ENCODE measurements around the gene NATD1. TPM values are rescaled to one million over a fixed set of nuclear protein-coding genes. Genes with fewer than 3 reads are reported as not detected.

The NATD1 gene
- total and polyA plus RNA-seq, 4 donors, result 1.4 to 24.5 (median 2.9) TPM

DNA sequence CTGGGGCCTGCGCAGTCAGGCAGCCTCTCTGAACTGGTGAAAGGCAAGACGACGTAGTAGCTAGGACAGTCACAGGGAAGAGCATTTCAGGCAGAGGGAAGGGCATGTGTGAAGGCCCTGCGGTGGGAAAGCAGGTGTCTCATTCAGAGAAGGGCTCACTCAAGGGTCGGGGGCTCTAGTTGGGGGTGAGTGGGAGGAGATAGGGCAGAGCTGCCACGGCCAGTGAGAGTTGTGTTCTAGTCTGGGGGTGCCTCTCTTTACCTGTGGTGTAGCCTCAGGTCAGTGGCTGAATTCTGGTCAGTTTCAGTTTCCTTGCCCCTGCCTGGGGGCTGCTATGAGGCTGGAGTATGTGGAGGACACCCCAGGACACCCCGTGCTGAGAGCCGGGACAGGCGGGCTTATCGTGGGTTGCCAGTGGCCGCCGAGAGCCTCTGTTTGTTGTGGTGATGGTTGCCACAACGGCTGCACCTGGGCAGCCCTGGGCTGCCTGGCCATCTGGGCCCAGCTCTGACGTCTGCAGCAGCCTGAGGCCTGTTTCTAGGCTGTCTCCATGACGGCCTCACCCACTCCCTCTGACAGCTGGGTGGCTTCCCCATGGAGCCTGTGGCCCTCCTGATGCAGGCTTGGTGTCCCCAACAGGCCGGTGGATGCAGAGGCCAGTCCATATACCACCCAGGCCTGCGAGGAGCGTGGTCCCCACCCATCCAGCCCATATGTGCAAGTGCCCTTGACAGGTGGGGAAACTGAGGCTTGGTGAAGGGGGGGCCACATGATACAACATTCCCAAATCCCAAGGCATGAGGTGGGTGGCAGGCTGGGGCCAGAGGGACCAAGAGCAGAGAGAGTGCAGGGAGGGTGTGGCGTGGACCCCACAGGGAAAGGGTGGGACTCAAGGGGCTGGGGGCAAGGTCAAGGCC, 42.1 kb upstream of the NATD1 start:
- Histone ChIP-seq H3K9ac (ENCODE audit: low read depth in 1 of 2, low read length in 2 of 2) (no peak overlapping the region), H3K4me1 (ENCODE audit: control insufficient read depth in 4 of 4, insufficient read depth in 4 of 4, low read length in 3 of 4) (peaks cover 0 to 15% (median under 1%) of the 10 kb centered on the region in 4 donors), H3K4me3 (ENCODE audit: low read depth in 1 of 3, low read length in 3 of 3) (no peak overlapping the region), H3K36me3 (ENCODE audit: control insufficient read depth in 4 of 4, insufficient read depth in 3 of 4, low read depth in 1 of 4, low read length in 3 of 4) (peaks cover 0 to 25% (median 13%) of the 10 kb centered on the region in 4 donors), H3K27me3 (ENCODE audit: control insufficient read depth in 4 of 4, insufficient read depth in 4 of 4, low read length in 3 of 4) (no peaks in the 10 kb centered on the region), H3K9me3 (ENCODE audit: control insufficient read depth in 4 of 4, low read length in 3 of 4) (no peaks in the 10 kb centered on the region), H3K27ac (ENCODE audit: low read depth in 1 of 2, low read length in 2 of 2) (no peak overlapping the region)
- WGBS, result 81% methylated on average over 19 of the region's 19 CpGs
- no peak for TF ChIP-seq FOXA2 (IDR thresholded peaks at IDR 0.05)
- no peak for TF ChIP-seq CTCF (IDR thresholded peaks at IDR 0.05; ENCODE audit: low read depth, low read length, missing input control)
- no peak for TF ChIP-seq EGR1 (IDR thresholded peaks at IDR 0.05; ENCODE audit: low read depth in 2 of 2)
- TF ChIP-seq, protein P1, sequence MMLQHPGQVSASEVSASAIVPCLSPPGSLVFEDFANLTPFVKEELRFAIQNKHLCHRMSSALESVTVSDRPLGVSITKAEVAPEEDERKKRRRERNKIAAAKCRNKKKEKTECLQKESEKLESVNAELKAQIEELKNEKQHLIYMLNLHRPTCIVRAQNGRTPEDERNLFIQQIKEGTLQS (IDR thresholded peaks at IDR 0.05), result no peak
- TF ChIP-seq GABPA (IDR thresholded peaks at IDR 0.05 in 1 of 2, conservative IDR thresholded peaks at IDR 0.05 in 1 of 2), result no peak
- no peak for TF ChIP-seq HNF4A (conservative IDR thresholded peaks at IDR 0.05)
- TF ChIP-seq NR2F2 (IDR thresholded peaks at IDR 0.05), result no peak
- no peak for TF ChIP-seq HNF4G (IDR thresholded peaks at IDR 0.05)
- no peak for TF ChIP-seq TAF1 (conservative IDR thresholded peaks at IDR 0.05)
- DNase-seq (ENCODE audit: low spot score), result peak; percentile 66

DNA sequence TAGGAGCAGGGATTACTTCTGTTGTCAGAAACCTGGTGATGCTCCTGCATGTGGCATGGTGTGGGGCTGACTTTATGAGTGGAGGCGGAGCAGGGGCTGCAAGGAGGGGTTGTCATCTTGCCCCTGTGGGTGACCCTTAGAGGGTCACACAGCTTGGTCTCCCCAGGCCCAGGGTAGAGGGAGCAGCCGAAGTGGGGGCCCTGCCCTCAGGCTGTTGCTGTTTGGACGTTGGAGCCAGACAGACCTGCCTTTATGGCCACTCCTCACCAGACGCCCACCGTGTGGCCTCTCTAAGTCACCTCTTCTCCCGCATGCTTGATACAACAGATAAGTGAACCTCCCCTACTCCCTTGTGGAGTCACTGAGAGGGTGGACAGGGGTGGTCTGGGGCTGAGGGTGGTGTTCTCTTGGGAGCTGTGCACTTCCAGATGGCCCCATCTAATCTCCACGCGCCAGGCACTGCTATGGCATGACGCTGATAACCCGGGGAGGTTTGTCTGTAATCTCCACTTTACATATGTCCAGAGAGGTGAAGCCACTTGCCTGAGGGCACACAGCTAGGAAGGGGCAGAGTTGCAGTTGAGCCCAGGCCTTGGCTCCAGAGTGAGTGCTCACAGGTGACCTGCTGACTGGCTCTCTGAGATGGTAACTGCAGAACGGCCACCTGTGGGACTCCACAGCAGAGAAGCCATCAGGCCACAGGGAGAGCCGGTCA, 41.3 kb upstream of the NATD1 start:
- Histone ChIP-seq H3K27ac (ENCODE audit: low read depth in 1 of 2, low read length in 2 of 2) (no peak overlapping the region), H3K9me3 (ENCODE audit: control insufficient read depth in 4 of 4, low read length in 3 of 4) (no peaks in the 10 kb centered on the region), H3K27me3 (ENCODE audit: control insufficient read depth in 4 of 4, insufficient read depth in 4 of 4, low read length in 3 of 4) (no peaks in the 10 kb centered on the region), H3K9ac (ENCODE audit: low read depth in 1 of 2, low read length in 2 of 2) (no peak overlapping the region), H3K4me1 (ENCODE audit: control insufficient read depth in 4 of 4, insufficient read depth in 4 of 4, low read length in 3 of 4) (peaks cover 3 to 23% (median 8%) of the 10 kb centered on the region in 4 donors), H3K36me3 (ENCODE audit: control insufficient read depth in 4 of 4, insufficient read depth in 3 of 4, low read depth in 1 of 4, low read length in 3 of 4) (peaks cover 0 to 19% (median 8%) of the 10 kb centered on the region in 4 donors), H3K4me3 (ENCODE audit: low read depth in 1 of 3, low read length in 3 of 3) (no peak overlapping the region)
- 73% methylated on average over 12 of the region's 12 CpGs for WGBS
- TF ChIP-seq GABPA (IDR thresholded peaks at IDR 0.05 in 1 of 2, conservative IDR thresholded peaks at IDR 0.05 in 1 of 2) (no peak), HNF4A (conservative IDR thresholded peaks at IDR 0.05) (no peak), FOXA1 (IDR thresholded peaks at IDR 0.05) (no peak), JUND (IDR thresholded peaks at IDR 0.05) (no peak), CTCF (IDR thresholded peaks at IDR 0.05; ENCODE audit: low read depth, low read length, missing input control) (no peak), EGR1 (IDR thresholded peaks at IDR 0.05; ENCODE audit: low read depth in 2 of 2) (no peak), TAF1 (conservative IDR thresholded peaks at IDR 0.05) (no peak), YY1 (IDR thresholded peaks at IDR 0.05) (no peak), NR2F2 (IDR thresholded peaks at IDR 0.05) (no peak), ZBTB33 (IDR thresholded peaks at IDR 0.05) (no peak), FOXA2 (IDR thresholded peaks at IDR 0.05) (no peak), MAX (IDR thresholded peaks at IDR 0.05) (no peak), RXRA (IDR thresholded peaks at IDR 0.05) (no peak), HNF4G (IDR thresholded peaks at IDR 0.05) (no peak), SP1 (IDR thresholded peaks at IDR 0.05) (no peak)
- TF ChIP-seq, protein P1 (IDR thresholded peaks at IDR 0.05), result no peak
- TF ChIP-seq, protein P2, sequence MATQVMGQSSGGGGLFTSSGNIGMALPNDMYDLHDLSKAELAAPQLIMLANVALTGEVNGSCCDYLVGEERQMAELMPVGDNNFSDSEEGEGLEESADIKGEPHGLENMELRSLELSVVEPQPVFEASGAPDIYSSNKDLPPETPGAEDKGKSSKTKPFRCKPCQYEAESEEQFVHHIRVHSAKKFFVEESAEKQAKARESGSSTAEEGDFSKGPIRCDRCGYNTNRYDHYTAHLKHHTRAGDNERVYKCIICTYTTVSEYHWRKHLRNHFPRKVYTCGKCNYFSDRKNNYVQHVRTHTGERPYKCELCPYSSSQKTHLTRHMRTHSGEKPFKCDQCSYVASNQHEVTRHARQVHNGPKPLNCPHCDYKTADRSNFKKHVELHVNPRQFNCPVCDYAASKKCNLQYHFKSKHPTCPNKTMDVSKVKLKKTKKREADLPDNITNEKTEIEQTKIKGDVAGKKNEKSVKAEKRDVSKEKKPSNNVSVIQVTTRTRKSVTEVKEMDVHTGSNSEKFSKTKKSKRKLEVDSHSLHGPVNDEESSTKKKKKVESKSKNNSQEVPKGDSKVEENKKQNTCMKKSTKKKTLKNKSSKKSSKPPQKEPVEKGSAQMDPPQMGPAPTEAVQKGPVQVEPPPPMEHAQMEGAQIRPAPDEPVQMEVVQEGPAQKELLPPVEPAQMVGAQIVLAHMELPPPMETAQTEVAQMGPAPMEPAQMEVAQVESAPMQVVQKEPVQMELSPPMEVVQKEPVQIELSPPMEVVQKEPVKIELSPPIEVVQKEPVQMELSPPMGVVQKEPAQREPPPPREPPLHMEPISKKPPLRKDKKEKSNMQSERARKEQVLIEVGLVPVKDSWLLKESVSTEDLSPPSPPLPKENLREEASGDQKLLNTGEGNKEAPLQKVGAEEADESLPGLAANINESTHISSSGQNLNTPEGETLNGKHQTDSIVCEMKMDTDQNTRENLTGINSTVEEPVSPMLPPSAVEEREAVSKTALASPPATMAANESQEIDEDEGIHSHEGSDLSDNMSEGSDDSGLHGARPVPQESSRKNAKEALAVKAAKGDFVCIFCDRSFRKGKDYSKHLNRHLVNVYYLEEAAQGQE (IDR thresholded peaks at IDR 0.05), result no peak
- DNase-seq (ENCODE audit: low spot score), result peak; percentile 86

Data from liver (tissue), 9 donors.